ENCODE results near the gene BCL2. TPM values are rescaled to one million over a fixed set of nuclear protein-coding genes. Genes with fewer than 3 reads are reported as not detected.
"Not testable (repeated sequence)": the region's sequence is repeated elsewhere in the genome, so short reads cannot be mapped to it uniquely, and the experiment has no call there.

Gene BCL2
- total RNA-seq, 1 experiment from 2014 or later: 2.5 TPM

DNA sequence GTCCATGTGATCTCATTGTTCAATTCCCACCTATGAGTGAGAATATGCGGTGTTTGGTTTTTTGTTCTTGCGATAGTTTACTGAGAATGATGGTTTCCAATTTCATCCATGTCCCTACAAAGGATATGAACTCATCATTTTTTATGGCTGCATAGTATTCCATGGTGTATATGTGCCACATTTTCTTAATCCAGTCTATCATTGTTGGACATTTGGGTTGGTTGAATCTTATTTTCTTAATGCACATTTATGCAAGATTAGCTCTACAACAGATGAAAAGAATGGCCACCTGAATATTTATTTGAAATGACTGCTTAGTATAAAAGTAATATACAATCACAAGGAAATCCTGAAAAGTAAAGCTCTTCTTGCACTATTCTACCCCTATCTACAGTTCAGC lies 43.9 kb upstream of the BCL2 start:
- peaks cover 40% of the 10 kb centered on the region for H3K79me2 ChIP-seq (ENCODE audit: insufficient read depth, low read length)
- H3K4me2 ChIP-seq (ENCODE audit: low read length); RAD21 ChIA-PET (ENCODE audit: low non-redundant PET in 1 of 2, low total read pairs in 2 of 2, uncharacterized antibody in 2 of 2, unreplicated experiment in 2 of 2); CTCF ChIA-PET; H3K9me2 ChIP-seq (ENCODE audit: insufficient read depth); H3K27me3 ChIP-seq (ENCODE audit: insufficient read depth, low read length); ATAC-seq; DNase-seq (ENCODE audit: low read depth, low spot score); H3K9ac ChIP-seq (ENCODE audit: low read length); POLR2A ChIA-PET; H3K4me3 ChIP-seq (replicated peaks in 1 of 2; ENCODE audit: low read depth in 1 of 2, low read length in 2 of 2); H4K20me1 ChIP-seq (ENCODE audit: insufficient read depth); H3K9me3 ChIP-seq (ENCODE audit: control insufficient read depth in 1 of 2, insufficient read depth in 1 of 2, low read depth in 1 of 2, low read length in 2 of 2); H2AFZ ChIP-seq (ENCODE audit: low read depth, low read length, poor library complexity, severe bottlenecking); BruUV-seq (replicated peaks); H3K27ac ChIP-seq (ENCODE audit: low read depth, low read length): not testable (repeated sequence)
- H3K36me3 ChIP-seq (ENCODE audit: control insufficient read depth in 1 of 2, insufficient read depth in 2 of 2, low read length in 2 of 2): peaks cover 17 to 21% of the 10 kb centered on the region in 2 experiments; a peak in 3 of 4 replicates
- H3K4me1 ChIP-seq (ENCODE audit: control insufficient read depth in 1 of 2, insufficient read depth in 2 of 2, low read length in 2 of 2): peaks cover 5 to 10% of the 10 kb centered on the region in 2 experiments; a peak in 3 of 4 replicates
- intact Hi-C loops (cut with micrococcal nuclease): loop anchor here (10.0 kb wide), 1 partner anchor 1179 kb away; the partner anchor contains the start of genes PIGN and RELCH

DNA sequence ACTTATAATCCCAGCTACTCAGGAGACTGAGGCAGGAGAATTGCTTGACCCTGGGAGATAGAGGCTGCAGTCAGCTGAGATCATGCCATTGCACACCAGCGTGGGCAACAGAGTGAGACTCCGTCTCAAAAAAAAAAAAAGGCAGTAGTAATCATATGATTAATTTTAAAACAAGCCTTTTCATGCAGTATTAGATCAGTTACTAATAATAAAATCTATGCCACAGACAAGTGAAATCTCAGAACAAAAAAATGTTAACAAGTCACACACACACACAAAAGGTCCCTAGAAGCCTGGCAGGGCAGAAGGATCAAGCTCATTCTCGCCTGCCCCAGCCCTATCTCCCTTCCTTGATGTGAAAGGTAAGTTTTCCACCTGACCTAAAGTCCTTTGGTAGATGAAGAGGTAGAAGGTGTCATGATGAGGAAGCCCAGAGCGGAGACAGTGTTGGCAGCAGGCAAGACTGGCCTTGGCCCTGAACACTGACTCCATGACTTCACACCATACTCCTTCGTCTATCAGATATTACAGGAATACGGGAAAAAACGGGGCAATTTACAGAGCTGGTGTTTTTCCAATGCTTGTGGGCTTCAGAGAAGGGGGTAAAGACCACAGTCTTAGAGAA lies 36.8 kb upstream of the BCL2 start:
- intact Hi-C loops (cut with micrococcal nuclease): no loop called here
- Histone ChIP-seq H3K9me2 (ENCODE audit: insufficient read depth) (no peaks in the 10 kb centered on the region), H4K20me1 (ENCODE audit: insufficient read depth) (no peaks in the 10 kb centered on the region), H2AFZ (ENCODE audit: low read depth, low read length, poor library complexity, severe bottlenecking) (no peak overlapping the region), H3K27me3 (ENCODE audit: insufficient read depth, low read length) (no peaks in the 10 kb centered on the region), H3K27ac (ENCODE audit: low read depth, low read length) (no peak overlapping the region), H3K9ac (ENCODE audit: low read length) (no peak overlapping the region), H3K9me3 (ENCODE audit: control insufficient read depth in 1 of 2, insufficient read depth in 1 of 2, low read depth in 1 of 2, low read length in 2 of 2) (no peaks in the 10 kb centered on the region), H3K4me1 (ENCODE audit: control insufficient read depth in 1 of 2, insufficient read depth in 2 of 2, low read length in 2 of 2) (no peaks in the 10 kb centered on the region), H3K36me3 (ENCODE audit: control insufficient read depth in 1 of 2, insufficient read depth in 2 of 2, low read length in 2 of 2) (peaks cover 36 to 40% of the 10 kb centered on the region in 2 experiments; a peak in 3 of 4 replicates), H3K79me2 (ENCODE audit: insufficient read depth, low read length) (no peaks in the 10 kb centered on the region), H3K4me3 (replicated peaks in 1 of 2; ENCODE audit: low read depth in 1 of 2, low read length in 2 of 2) (no peak overlapping the region), H3K4me2 (ENCODE audit: low read length) (no peak overlapping the region)
- no TSS peak for BruUV-seq (replicated peaks)
- ATAC-seq (no peak), DNase-seq (ENCODE audit: low read depth, low spot score) (no peak)
- ChIA-PET RAD21 (ENCODE audit: low non-redundant PET in 1 of 2, low total read pairs in 2 of 2, uncharacterized antibody in 2 of 2, unreplicated experiment in 2 of 2) (no interaction called here), CTCF (no interaction called here), POLR2A (no interaction called here)
- no peak for TF ChIP-seq FOSL1 (IDR thresholded peaks at IDR 0.05; ENCODE audit: low read depth)
- TF ChIP-seq, protein P1, sequence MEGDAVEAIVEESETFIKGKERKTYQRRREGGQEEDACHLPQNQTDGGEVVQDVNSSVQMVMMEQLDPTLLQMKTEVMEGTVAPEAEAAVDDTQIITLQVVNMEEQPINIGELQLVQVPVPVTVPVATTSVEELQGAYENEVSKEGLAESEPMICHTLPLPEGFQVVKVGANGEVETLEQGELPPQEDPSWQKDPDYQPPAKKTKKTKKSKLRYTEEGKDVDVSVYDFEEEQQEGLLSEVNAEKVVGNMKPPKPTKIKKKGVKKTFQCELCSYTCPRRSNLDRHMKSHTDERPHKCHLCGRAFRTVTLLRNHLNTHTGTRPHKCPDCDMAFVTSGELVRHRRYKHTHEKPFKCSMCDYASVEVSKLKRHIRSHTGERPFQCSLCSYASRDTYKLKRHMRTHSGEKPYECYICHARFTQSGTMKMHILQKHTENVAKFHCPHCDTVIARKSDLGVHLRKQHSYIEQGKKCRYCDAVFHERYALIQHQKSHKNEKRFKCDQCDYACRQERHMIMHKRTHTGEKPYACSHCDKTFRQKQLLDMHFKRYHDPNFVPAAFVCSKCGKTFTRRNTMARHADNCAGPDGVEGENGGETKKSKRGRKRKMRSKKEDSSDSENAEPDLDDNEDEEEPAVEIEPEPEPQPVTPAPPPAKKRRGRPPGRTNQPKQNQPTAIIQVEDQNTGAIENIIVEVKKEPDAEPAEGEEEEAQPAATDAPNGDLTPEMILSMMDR (IDR thresholded peaks at IDR 0.05 in 2 of 3, conservative IDR thresholded peaks at IDR 0.05 in 1 of 3; ENCODE audit: borderline replicate concordance in 1 of 3, insufficient read depth in 1 of 3, low read depth in 2 of 3, low read length in 2 of 3): no peak
- TF ChIP-seq, protein P2, sequence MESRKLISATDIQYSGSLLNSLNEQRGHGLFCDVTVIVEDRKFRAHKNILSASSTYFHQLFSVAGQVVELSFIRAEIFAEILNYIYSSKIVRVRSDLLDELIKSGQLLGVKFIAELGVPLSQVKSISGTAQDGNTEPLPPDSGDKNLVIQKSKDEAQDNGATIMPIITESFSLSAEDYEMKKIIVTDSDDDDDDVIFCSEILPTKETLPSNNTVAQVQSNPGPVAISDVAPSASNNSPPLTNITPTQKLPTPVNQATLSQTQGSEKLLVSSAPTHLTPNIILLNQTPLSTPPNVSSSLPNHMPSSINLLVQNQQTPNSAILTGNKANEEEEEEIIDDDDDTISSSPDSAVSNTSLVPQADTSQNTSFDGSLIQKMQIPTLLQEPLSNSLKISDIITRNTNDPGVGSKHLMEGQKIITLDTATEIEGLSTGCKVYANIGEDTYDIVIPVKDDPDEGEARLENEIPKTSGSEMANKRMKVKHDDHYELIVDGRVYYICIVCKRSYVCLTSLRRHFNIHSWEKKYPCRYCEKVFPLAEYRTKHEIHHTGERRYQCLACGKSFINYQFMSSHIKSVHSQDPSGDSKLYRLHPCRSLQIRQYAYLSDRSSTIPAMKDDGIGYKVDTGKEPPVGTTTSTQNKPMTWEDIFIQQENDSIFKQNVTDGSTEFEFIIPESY (IDR thresholded peaks at IDR 0.05; ENCODE audit: extremely low read depth, insufficient replicate concordance, low read length): no peak
- TF ChIP-seq ZNF274 (IDR thresholded peaks at IDR 0.05; ENCODE audit: low read depth, low read length): no peak
- no peak for TF ChIP-seq EZH2phosphoT487 (IDR thresholded peaks at IDR 0.05; ENCODE audit: borderline replicate concordance)
- no peak for TF ChIP-seq TCF7L2 (IDR thresholded peaks at IDR 0.05; ENCODE audit: borderline replicate concordance, extremely low read depth, insufficient read depth, insufficient read length)
- TF ChIP-seq, protein P3, sequence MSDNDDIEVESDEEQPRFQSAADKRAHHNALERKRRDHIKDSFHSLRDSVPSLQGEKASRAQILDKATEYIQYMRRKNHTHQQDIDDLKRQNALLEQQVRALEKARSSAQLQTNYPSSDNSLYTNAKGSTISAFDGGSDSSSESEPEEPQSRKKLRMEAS (IDR thresholded peaks at IDR 0.05): no peak
- TF ChIP-seq JUND (IDR thresholded peaks at IDR 0.05): no peak
- TF ChIP-seq, protein P4, sequence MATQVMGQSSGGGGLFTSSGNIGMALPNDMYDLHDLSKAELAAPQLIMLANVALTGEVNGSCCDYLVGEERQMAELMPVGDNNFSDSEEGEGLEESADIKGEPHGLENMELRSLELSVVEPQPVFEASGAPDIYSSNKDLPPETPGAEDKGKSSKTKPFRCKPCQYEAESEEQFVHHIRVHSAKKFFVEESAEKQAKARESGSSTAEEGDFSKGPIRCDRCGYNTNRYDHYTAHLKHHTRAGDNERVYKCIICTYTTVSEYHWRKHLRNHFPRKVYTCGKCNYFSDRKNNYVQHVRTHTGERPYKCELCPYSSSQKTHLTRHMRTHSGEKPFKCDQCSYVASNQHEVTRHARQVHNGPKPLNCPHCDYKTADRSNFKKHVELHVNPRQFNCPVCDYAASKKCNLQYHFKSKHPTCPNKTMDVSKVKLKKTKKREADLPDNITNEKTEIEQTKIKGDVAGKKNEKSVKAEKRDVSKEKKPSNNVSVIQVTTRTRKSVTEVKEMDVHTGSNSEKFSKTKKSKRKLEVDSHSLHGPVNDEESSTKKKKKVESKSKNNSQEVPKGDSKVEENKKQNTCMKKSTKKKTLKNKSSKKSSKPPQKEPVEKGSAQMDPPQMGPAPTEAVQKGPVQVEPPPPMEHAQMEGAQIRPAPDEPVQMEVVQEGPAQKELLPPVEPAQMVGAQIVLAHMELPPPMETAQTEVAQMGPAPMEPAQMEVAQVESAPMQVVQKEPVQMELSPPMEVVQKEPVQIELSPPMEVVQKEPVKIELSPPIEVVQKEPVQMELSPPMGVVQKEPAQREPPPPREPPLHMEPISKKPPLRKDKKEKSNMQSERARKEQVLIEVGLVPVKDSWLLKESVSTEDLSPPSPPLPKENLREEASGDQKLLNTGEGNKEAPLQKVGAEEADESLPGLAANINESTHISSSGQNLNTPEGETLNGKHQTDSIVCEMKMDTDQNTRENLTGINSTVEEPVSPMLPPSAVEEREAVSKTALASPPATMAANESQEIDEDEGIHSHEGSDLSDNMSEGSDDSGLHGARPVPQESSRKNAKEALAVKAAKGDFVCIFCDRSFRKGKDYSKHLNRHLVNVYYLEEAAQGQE (IDR thresholded peaks at IDR 0.05; ENCODE audit: low read depth): no peak
- TF ChIP-seq, protein P5, sequence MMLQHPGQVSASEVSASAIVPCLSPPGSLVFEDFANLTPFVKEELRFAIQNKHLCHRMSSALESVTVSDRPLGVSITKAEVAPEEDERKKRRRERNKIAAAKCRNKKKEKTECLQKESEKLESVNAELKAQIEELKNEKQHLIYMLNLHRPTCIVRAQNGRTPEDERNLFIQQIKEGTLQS (IDR thresholded peaks at IDR 0.05): no peak
